Adrenal gland (tissue), 12 donors: Measurements from ENCODE around the gene FILIP1. TPM values are rescaled to one million over a fixed set of nuclear protein-coding genes. Genes with fewer than 3 reads are reported as not detected.

Source experiments
- DNase-seq, 7 donors: peaks; one replicate each; pipeline ENCODE4 v3.0.0-alpha.2; 2019 to 2020
- H3K27ac ChIP-seq, 5 donors: fragments of 200-600 bp; sonication (generic) in 4 of 5; 1 replicate in 3 of 5; 2 replicates in 2 of 5; pipeline versions ENCODE4 v1.5.1 to v1.8.0; 2016 to 2020; ENCODE audit warnings: mild to moderate bottlenecking in 1 of 5
- H3K27me3 ChIP-seq: fragments of 200-600 bp; 2 replicates; pipeline ENCODE4 v1.8.0; 2021
- H3K36me3 ChIP-seq, 2 donors: fragments of 200-600 bp; replicated peaks in 1 of 2; 1 replicate in 1 of 2; 2 replicates in 1 of 2; pipeline versions ENCODE4 v1.5.1 to v1.8.0; 2018 to 2022
- H3K4me1 ChIP-seq, 2 donors: fragments of 200-600 bp; replicated peaks in 1 of 2; 1 replicate in 1 of 2; 2 replicates in 1 of 2; pipeline versions ENCODE4 v1.5.1 to v1.8.0; 2018 to 2021
- H3K4me3 ChIP-seq, 4 donors: fragments of 200-600 bp; sonication (generic) in 3 of 4; one replicate each; pipeline ENCODE4 v1.5.1; 2016 to 2018
- H3K9me3 ChIP-seq, 3 donors: fragments of 200-600 bp; sonication (generic) in 1 of 3; replicated peaks in 1 of 3; 1 replicate in 2 of 3; 2 replicates in 1 of 3; pipeline versions ENCODE4 v1.5.1 to v1.8.0; 2016 to 2021
- POLR2A ChIP-seq, 2 donors: fragments of 450-650 bp; IDR thresholded peaks; one replicate each; pipeline ENCODE4 v1.6.1; 2017; ENCODE audit warnings: antibody characterized with exemption in 2 of 2, mild to moderate bottlenecking in 2 of 2, moderate library complexity in 1 of 2
- WGBS, 4 donors: extraction: QIAGEN DNeasy Blood & Tissue Kit in 2 of 4; methylation state at CpG; one replicate each; pipeline versions ENCODE4 v1.1.5 to v1.1.7; 2013 to 2017; 5-methylcytosine and 5-hydroxymethylcytosine counted together
- intact Hi-C, 2 donors: fragments of 100-400 bp; cut with DNase I; formaldehyde crosslinking; loops; one replicate each; pipeline versions ENCODE4 v1.14.1 to v1.15.0; 2022 to 2023
- polyA plus RNA-seq, 3 donors: library from polyadenylated mRNA; stranded (reverse); fragments of 200-250 nt in 2 of 3; fragments of 350-450 nt in 1 of 3; fragmentation: Illumina TruSeq in 1 of 3; extraction: RNeasy Lipid Tissue Mini Kit (QIAGEN cat#74804) in 1 of 3; gene quantifications; one replicate each; pipeline ENCODE4 v1.2.3, GENCODE V29; 2013 to 2014
- total RNA-seq, 9 donors: library from RNA; depleted of rRNA in 4 of 9; stranded (reverse); fragments of >200 nt in 4 of 9; fragments of 120-200 nt in 1 of 9; fragmentation: NEBNext Ultra II Directional in 1 of 9; extraction: Animal tissue kit (Norgen Biotek cat#: 25700) in 1 of 9; gene quantifications; one replicate each; pipeline versions ENCODE4 v1.1.0 to v1.2.4, GENCODE V29; 2013 to 2023
- TF ChIP-seq, protein P1 (sequence below), 6 experiments: fragments of 450-650 bp in 4 of 6; fragments of 200-600 bp in 2 of 6; sonication (generic) in 1 of 6; IDR thresholded peaks; 1 replicate in 5 of 6; 2 replicates in 1 of 6; pipeline versions ENCODE4 v1.5.1 to v1.8.0; 2016 to 2021; ENCODE audit warnings: antibody characterized with exemption in 6 of 6, mild to moderate bottlenecking in 2 of 6, moderate library complexity in 1 of 6
- donor health status: healthy with polysubstance abuse.
- donor health status: Bipolar disorder and iron deficiency.
- donor health status: DM: yes; HTN: yes; CAD: no.
- donor health status: DM: no; HTN: no; CAD: no.
- donor health status: DM: no; HTN: no; CAD: no.
- donor health status: DM: yes; HTN: yes; CAD: no.

The FILIP1 gene
- total and polyA plus RNA-seq, 12 donors: 0.94 to 8.0 (median 2.3) TPM

DNA sequence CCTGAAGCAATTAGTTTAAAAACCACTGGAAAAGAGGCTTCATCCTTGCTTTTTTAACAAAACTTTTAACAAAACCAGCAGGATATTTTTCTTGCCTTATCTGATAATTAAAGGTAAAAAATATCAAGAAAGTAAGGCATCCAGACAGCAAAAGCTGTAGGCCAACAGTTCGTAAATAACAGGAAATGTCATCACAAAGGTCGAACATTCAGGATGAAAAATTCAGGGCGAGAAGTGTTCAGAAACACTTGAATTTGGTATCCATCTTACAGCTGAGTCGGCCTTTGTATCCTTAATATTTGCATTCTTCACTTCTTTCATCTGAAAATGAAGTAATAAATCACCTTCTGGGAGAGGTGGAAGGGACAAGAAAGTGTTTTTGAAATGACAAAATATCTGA lies 8.2 kb upstream of the FILIP1 start:
- Histone ChIP-seq H3K27me3 (no peaks in the 10 kb centered on the region), H3K27ac (no peak overlapping the region), H3K9me3 (no peaks in the 10 kb centered on the region), H3K4me3 (no peak overlapping the region), H3K36me3 (no peaks in the 10 kb centered on the region), H3K4me1 (no peaks in the 10 kb centered on the region)
- intact Hi-C loops: loop anchor here in 1 of 2 donors (10.0 kb wide), 1 partner anchor 147 kb away; no protein-coding TSS in a partner anchor
- 55 to 69% (median 69%) methylated on average over 4 of the region's 4 CpGs for WGBS, 4 donors
- DNase-seq: no peak
- no peak for TF ChIP-seq POLR2A (IDR thresholded peaks at IDR 0.05)
- TF ChIP-seq, protein P1, sequence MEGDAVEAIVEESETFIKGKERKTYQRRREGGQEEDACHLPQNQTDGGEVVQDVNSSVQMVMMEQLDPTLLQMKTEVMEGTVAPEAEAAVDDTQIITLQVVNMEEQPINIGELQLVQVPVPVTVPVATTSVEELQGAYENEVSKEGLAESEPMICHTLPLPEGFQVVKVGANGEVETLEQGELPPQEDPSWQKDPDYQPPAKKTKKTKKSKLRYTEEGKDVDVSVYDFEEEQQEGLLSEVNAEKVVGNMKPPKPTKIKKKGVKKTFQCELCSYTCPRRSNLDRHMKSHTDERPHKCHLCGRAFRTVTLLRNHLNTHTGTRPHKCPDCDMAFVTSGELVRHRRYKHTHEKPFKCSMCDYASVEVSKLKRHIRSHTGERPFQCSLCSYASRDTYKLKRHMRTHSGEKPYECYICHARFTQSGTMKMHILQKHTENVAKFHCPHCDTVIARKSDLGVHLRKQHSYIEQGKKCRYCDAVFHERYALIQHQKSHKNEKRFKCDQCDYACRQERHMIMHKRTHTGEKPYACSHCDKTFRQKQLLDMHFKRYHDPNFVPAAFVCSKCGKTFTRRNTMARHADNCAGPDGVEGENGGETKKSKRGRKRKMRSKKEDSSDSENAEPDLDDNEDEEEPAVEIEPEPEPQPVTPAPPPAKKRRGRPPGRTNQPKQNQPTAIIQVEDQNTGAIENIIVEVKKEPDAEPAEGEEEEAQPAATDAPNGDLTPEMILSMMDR (IDR thresholded peaks at IDR 0.05): no peak

DNA sequence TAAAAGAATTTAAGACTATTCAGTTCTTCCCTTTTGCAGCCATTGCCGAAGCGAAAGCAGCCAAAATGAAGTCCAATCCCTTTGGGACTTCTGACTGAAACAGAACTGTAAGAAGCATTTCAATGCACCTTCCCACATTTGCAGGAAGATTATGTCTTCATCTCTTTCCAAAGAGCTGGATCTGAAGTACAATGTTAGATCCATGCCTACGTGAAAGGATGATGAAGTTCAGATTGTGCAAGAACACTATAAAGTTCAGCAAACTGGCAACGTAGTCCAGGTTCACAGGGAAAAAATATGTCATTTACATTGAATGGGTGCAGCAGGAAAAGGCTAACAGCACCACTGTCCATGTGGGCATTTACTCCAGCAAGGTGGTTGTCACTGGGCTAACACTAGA lies 6.0 kb upstream of the FILIP1 start:
- H3K27ac ChIP-seq: no peak overlapping the region
- no peaks in the 10 kb centered on the region for H3K9me3 ChIP-seq
- H3K36me3 ChIP-seq: no peaks in the 10 kb centered on the region
- intact Hi-C loops: loop anchor here in 1 of 2 donors (10.0 kb wide), 1 partner anchor 145 kb away; no protein-coding TSS in a partner anchor
- no peaks in the 10 kb centered on the region for H3K27me3 ChIP-seq
- no peak overlapping the region for H3K4me3 ChIP-seq
- WGBS, 4 donors: 77 to 91% (median 81%) methylated on average over 4 of the region's 4 CpGs
- no peak for DNase-seq
- no peaks in the 10 kb centered on the region for H3K4me1 ChIP-seq
- TF ChIP-seq, protein P1 (IDR thresholded peaks at IDR 0.05): no peak
- TF ChIP-seq POLR2A (IDR thresholded peaks at IDR 0.05): no peak

DNA sequence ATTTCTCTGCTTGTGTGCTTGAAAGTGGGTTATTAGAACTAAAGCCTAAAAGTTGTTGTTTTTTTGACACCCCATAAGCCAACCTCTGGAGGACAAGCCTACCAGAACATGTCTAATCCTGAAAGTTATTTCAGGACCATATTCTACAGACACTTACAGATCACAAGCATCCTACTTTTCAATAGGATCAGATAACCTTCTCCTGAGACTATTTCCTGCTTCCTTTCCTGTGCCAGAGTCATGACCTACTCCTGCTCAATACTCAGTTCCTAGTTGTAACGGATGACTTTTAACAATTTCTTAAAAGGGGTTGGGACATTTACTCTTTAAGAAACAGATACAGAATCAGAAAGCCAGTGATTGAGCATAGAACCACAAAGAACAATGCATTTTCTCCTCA lies 5.3 kb upstream of the FILIP1 start:
- H3K27ac ChIP-seq: no peak overlapping the region
- no peaks in the 10 kb centered on the region for H3K27me3 ChIP-seq
- intact Hi-C loops: no loop called here
- H3K4me1 ChIP-seq: peaks cover 0 to 3% of the 10 kb centered on the region in 2 donors
- no peaks in the 10 kb centered on the region for H3K9me3 ChIP-seq
- no peak for DNase-seq
- no peaks in the 10 kb centered on the region for H3K36me3 ChIP-seq
- H3K4me3 ChIP-seq: no peak overlapping the region
- WGBS, 4 donors: 47 to 81% (median 69%) methylated on average over 1 of the region's 1 CpG
- TF ChIP-seq, protein P1 (IDR thresholded peaks at IDR 0.05): no peak
- no peak for TF ChIP-seq POLR2A (IDR thresholded peaks at IDR 0.05)

DNA sequence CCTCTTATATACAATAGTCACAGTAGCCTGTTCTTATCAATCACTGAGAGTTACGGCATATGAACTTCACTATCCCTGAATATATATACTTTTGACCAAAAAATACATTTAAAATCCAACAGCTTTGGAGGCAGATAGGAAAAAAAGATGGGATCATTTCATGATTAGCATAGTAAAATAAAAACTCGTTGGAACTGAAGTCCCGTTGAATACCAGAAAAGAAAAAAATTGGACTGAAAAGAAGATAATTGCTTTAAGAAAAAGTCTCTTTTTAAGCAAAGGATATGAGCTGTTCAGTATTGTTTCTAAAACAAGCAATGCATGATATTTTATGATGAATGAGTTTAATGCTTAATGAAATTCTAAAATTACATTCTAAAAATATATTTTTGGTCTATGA lies 4.4 kb upstream of the FILIP1 start:
- 58 to 77% (median 70%) methylated on average over 3 of the region's 3 CpGs for WGBS, 4 donors
- no peak overlapping the region for H3K27ac ChIP-seq
- peaks cover 0 to 4% of the 10 kb centered on the region in 2 donors for H3K4me1 ChIP-seq
- H3K9me3 ChIP-seq: no peaks in the 10 kb centered on the region
- DNase-seq: no peak
- H3K36me3 ChIP-seq: no peaks in the 10 kb centered on the region
- intact Hi-C loops: no loop called here
- H3K27me3 ChIP-seq: no peaks in the 10 kb centered on the region
- no peak for TF ChIP-seq POLR2A (IDR thresholded peaks at IDR 0.05)
- TF ChIP-seq, protein P1 (IDR thresholded peaks at IDR 0.05): no peak
- no peak overlapping the region for H3K4me3 ChIP-seq
